ENCODE results near the gene GRK2.
A peak's percentile ranks its signal among the peaks of the same experiment; 100 is the strongest.

The GRK2 gene

GRCh38 chr11:67282155-67282875 lies 16.0 kb downstream of the GRK2 start:
- no peak overlapping the region for H3K4me3 ChIP-seq (replicated peaks; ENCODE audit: low read depth, low read length)
- H3K27me3 ChIP-seq (replicated peaks; ENCODE audit: control insufficient read depth, insufficient read depth, low read length): no peaks in the 10 kb centered on the region
- H3K36me3 ChIP-seq (ENCODE audit: control insufficient read depth, insufficient read depth, low read length): peaks cover 68% of the 10 kb centered on the region

GRCh38 chr11:67282876-67283371 lies 16.7 kb downstream of the GRK2 start:
- TF ChIP-seq, protein P1, sequence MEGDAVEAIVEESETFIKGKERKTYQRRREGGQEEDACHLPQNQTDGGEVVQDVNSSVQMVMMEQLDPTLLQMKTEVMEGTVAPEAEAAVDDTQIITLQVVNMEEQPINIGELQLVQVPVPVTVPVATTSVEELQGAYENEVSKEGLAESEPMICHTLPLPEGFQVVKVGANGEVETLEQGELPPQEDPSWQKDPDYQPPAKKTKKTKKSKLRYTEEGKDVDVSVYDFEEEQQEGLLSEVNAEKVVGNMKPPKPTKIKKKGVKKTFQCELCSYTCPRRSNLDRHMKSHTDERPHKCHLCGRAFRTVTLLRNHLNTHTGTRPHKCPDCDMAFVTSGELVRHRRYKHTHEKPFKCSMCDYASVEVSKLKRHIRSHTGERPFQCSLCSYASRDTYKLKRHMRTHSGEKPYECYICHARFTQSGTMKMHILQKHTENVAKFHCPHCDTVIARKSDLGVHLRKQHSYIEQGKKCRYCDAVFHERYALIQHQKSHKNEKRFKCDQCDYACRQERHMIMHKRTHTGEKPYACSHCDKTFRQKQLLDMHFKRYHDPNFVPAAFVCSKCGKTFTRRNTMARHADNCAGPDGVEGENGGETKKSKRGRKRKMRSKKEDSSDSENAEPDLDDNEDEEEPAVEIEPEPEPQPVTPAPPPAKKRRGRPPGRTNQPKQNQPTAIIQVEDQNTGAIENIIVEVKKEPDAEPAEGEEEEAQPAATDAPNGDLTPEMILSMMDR (IDR thresholded peaks at IDR 0.05; ENCODE audit: insufficient read depth, low read length, poor library complexity, severe bottlenecking): no peak
- Histone ChIP-seq H3K36me3 (ENCODE audit: control insufficient read depth, insufficient read depth, low read length) (peaks cover 65% of the 10 kb centered on the region), H3K27me3 (replicated peaks; ENCODE audit: control insufficient read depth, insufficient read depth, low read length) (no peaks in the 10 kb centered on the region), H3K4me3 (replicated peaks; ENCODE audit: low read depth, low read length) (no peak overlapping the region)
- DNase-seq (ENCODE audit: extremely low read depth, insufficient read length): no peak

More at GRCh38 chr11:67282155-67282875, 16.0 kb downstream of the GRK2 start:
- DNase-seq (ENCODE audit: extremely low read depth, insufficient read length): peak; percentile 10
- TF ChIP-seq, protein P1 (IDR thresholded peaks at IDR 0.05; ENCODE audit: insufficient read depth, low read length, poor library complexity, severe bottlenecking): no peak

- Histone ChIP-seq H3K36me3 (ENCODE audit: control insufficient read depth, insufficient read depth, low read length) (peaks cover 63% of the 10 kb centered on the region), H3K27me3 (replicated peaks; ENCODE audit: control insufficient read depth, insufficient read depth, low read length) (no peaks in the 10 kb centered on the region), H3K4me3 (replicated peaks; ENCODE audit: low read depth, low read length) (no peak overlapping the region)
- DNase-seq (ENCODE audit: extremely low read depth, insufficient read length): no peak
- TF ChIP-seq, protein P1 (IDR thresholded peaks at IDR 0.05; ENCODE audit: insufficient read depth, low read length, poor library complexity, severe bottlenecking): no peak
Measured at GRCh38 chr11:67283481-67283963, 17.2 kb downstream of the GRK2 start.

- Histone ChIP-seq H3K36me3 (ENCODE audit: control insufficient read depth, insufficient read depth, low read length) (peaks cover 53% of the 10 kb centered on the region), H3K4me3 (replicated peaks; ENCODE audit: low read depth, low read length) (no peak overlapping the region), H3K27me3 (replicated peaks; ENCODE audit: control insufficient read depth, insufficient read depth, low read length) (no peaks in the 10 kb centered on the region)
- TF ChIP-seq, protein P1 (IDR thresholded peaks at IDR 0.05; ENCODE audit: insufficient read depth, low read length, poor library complexity, severe bottlenecking): no peak
- no peak for DNase-seq (ENCODE audit: extremely low read depth, insufficient read length)
Measured at GRCh38 chr11:67284811-67285540, 18.7 kb downstream of the GRK2 start.

- TF ChIP-seq, protein P1 (IDR thresholded peaks at IDR 0.05; ENCODE audit: insufficient read depth, low read length, poor library complexity, severe bottlenecking): no peak
- DNase-seq (ENCODE audit: extremely low read depth, insufficient read length): no peak
- no peaks in the 10 kb centered on the region for H3K27me3 ChIP-seq (replicated peaks; ENCODE audit: control insufficient read depth, insufficient read depth, low read length)
- no peak overlapping the region for H3K4me3 ChIP-seq (replicated peaks; ENCODE audit: low read depth, low read length)
- H3K36me3 ChIP-seq (ENCODE audit: control insufficient read depth, insufficient read depth, low read length): peaks cover 48% of the 10 kb centered on the region
Measured at GRCh38 chr11:67285541-67286498, 19.5 kb downstream of the GRK2 start.
